ENCODE results near the gene RXFP4.

The RXFP4 gene

DNA sequence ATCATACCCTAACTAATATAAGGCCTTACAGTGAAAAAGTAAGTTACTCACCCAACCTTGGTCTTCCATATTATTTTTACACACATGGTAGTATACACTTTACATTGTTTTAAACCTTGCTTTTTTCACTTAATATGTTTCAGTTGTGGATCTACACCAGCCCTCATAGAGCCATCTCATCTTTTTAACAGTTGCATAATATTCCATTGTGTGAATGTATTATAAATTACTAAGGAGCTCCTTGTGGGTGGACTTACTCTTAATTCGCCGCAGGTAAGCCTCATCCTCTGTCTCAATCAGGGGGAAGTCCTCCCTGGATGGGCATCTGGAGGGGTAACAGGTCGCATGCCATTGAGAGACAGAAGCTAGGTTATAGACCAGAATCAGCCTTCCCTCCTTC lies 13.2 kb downstream of the RXFP4 start:
- TF ChIP-seq, protein P1, sequence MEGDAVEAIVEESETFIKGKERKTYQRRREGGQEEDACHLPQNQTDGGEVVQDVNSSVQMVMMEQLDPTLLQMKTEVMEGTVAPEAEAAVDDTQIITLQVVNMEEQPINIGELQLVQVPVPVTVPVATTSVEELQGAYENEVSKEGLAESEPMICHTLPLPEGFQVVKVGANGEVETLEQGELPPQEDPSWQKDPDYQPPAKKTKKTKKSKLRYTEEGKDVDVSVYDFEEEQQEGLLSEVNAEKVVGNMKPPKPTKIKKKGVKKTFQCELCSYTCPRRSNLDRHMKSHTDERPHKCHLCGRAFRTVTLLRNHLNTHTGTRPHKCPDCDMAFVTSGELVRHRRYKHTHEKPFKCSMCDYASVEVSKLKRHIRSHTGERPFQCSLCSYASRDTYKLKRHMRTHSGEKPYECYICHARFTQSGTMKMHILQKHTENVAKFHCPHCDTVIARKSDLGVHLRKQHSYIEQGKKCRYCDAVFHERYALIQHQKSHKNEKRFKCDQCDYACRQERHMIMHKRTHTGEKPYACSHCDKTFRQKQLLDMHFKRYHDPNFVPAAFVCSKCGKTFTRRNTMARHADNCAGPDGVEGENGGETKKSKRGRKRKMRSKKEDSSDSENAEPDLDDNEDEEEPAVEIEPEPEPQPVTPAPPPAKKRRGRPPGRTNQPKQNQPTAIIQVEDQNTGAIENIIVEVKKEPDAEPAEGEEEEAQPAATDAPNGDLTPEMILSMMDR (IDR thresholded peaks at IDR 0.05; ENCODE audit: low read depth, low read length, missing control alignments): no peak
- no peak overlapping the region for H3K4me3 ChIP-seq (ENCODE audit: low read depth, low read length)
- in situ Hi-C loops (cut with HindIII; ENCODE audit: low sequenced_read_pairs): no loop called here
- no peak for DNase-seq (ENCODE audit: low read depth)

DNA sequence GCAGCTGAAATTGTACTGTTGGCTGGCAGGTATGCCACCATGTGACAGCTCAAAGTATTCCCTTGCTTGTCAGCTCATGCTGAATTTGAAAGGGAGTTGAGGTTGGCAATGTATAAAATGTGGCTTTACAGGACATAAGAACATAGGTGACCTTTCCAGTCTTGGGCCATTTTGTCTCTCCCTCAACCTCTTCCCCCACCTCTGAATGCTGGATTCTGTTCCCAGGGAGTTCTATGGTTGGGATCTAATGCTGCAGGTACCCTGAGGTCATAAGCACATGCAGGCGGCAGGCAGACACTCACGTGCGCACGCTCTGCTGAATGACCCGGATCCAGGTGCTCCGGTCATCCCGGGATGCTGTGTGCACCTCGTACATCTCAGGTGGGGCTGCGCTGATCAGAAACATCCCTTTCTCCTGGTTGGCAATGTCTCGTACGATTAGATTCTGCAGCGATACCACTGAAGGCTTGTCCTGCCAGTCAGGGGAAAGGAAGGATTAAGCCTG lies 16.0 kb downstream of the RXFP4 start:
- in situ Hi-C loops (cut with HindIII; ENCODE audit: low sequenced_read_pairs): no loop called here

DNA sequence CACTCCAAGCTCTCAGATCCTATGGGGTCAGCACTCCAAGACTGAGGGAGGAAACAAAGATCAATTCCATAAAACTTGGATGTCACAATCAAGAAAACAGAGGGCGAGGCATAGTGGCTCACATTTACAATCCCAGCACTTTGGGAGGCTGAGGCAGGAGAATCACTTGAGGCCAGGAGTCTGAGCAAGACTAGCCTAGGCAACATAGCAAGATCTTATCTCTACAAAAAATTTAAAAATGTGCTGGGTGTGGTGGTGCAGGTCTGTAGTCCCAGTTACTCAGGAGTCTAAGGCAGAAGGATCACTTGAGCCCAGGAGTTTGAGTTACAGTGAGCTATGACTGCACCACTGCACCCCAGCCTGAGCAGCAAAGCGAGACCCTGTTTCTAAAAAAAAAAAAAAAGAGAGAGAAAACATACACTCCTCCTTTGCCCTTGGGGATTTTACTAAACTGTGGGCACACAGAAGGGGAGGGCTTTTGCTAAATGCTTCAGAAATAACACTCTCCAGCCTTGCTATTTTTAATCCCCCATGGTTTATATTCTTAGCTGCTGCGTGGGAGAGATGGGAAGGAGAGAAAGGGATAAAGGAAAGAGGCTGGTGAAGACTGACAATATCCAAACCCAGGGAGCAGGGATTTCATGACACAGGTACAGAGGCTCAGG lies 18.8 kb downstream of the RXFP4 start:
- in situ Hi-C loops (cut with HindIII; ENCODE audit: low sequenced_read_pairs): no loop called here
- TF ChIP-seq, protein P1 (IDR thresholded peaks at IDR 0.05; ENCODE audit: low read depth, low read length, missing control alignments): no peak
- DNase-seq (ENCODE audit: low read depth): no peak
- H3K4me3 ChIP-seq (ENCODE audit: low read depth, low read length): no peak overlapping the region

More for the DNA sequence above, 16.0 kb downstream of the RXFP4 start:
- no peak overlapping the region for H3K4me3 ChIP-seq (ENCODE audit: low read depth, low read length)
- no peak for DNase-seq (ENCODE audit: low read depth)
- TF ChIP-seq, protein P1 (IDR thresholded peaks at IDR 0.05; ENCODE audit: low read depth, low read length, missing control alignments): no peak

DNA sequence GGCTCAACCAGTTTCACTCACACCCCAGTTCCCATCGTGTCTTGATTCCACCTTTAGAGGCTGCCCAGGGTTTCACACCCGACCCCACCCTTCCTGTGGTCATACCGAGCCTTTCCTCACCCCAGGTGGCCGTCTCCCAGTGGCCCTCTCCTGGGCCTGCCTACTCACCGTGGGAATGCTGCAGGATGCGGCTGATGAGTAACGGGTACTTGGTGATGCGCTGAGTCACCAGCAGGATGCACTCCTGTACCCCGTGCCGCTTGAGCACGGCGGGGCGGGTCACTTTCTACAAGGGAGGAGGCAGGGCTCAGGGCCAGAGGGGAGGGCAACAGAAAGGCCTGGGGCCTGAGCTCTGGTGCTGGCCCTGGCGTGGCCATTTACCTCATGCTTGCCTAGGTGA lies 20.5 kb downstream of the RXFP4 start:
- H3K4me3 ChIP-seq (ENCODE audit: low read depth, low read length): no peak overlapping the region
- DNase-seq (ENCODE audit: low read depth): peak; percentile 81
- TF ChIP-seq, protein P1 (IDR thresholded peaks at IDR 0.05; ENCODE audit: low read depth, low read length, missing control alignments): peak; percentile 58
- in situ Hi-C loops (cut with HindIII; ENCODE audit: low sequenced_read_pairs): no loop called here

DNA sequence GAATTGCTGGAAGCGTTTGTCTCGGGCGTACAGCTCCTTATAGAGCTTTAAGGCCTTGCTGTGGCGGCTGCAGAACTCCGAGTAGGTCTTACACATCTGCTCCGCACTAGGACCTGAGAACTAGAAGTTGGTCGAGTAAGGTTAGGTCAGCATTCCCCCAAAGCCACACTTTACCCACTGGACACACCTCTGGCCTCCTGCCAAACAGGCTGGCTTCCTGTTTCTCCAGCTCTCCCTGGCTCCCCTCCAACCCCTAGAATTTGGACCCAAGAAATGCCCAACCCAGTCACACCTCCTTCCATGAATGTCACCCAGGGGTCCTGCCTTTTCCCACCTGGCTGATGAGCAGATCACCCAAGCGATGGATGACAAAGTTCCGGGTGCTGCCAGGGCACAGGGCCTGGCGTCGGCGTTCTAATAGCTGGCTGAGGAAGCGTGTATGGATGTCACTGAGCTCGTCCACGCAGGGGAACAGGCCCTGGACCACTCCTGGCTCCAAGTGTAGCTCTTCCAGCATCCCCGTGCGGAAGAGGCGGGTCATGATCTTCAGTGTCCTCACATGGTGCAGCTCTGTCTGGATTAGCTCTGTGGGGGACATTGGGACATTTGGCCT lies 21.3 kb downstream of the RXFP4 start:
- no peak for DNase-seq (ENCODE audit: low read depth)

DNA sequence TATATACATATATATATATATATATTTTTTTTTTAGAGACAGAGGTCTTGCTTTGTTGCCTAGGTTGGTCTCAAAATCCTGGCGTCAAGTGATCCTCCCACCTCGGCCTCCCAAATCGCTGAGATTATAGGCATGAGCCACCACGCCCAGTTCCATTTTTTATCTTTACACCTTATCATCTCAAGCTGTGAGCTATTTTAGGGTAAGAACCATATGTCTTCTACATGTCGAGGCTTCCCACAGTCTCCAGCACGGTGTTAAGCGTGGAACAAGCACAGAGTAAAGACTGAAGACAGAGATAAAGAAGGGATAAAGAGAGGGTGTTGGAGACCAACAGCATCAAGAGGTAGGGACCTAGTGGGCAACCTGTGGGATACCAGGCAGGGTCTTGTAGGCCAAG lies 22.8 kb downstream of the RXFP4 start:
- TF ChIP-seq, protein P1 (IDR thresholded peaks at IDR 0.05; ENCODE audit: low read depth, low read length, missing control alignments): no peak
- H3K4me3 ChIP-seq (ENCODE audit: low read depth, low read length): no peak overlapping the region
- no peak for DNase-seq (ENCODE audit: low read depth)
- in situ Hi-C loops (cut with HindIII; ENCODE audit: low sequenced_read_pairs): no loop called here

More for the DNA sequence above, 21.3 kb downstream of the RXFP4 start:
- TF ChIP-seq, protein P1 (IDR thresholded peaks at IDR 0.05; ENCODE audit: low read depth, low read length, missing control alignments): no peak
- in situ Hi-C loops (cut with HindIII; ENCODE audit: low sequenced_read_pairs): no loop called here
- no peak overlapping the region for H3K4me3 ChIP-seq (ENCODE audit: low read depth, low read length)
